ENCODE data around the gene AQP6.

Gene AQP6

GRCh38 chr12:50006754-50007442 lies 34.2 kb downstream of the AQP6 start:
- TF ChIP-seq CTCF (IDR thresholded peaks at IDR 0.05): no peak

- TF ChIP-seq CTCF (IDR thresholded peaks at IDR 0.05): no peak
Observed at GRCh38 chr12:50013361-50014147, 40.8 kb downstream of the AQP6 start.

GRCh38 chr12:50014342-50014741 lies 41.6 kb downstream of the AQP6 start:
- no peak for TF ChIP-seq CTCF (IDR thresholded peaks at IDR 0.05)

GRCh38 chr12:50016501-50017475 lies 44.0 kb downstream of the AQP6 start:
- TF ChIP-seq CTCF (IDR thresholded peaks at IDR 0.05): no peak

- TF ChIP-seq CTCF (IDR thresholded peaks at IDR 0.05): no peak
Observed at GRCh38 chr12:50017641-50018040, 44.9 kb downstream of the AQP6 start.

- no peak for TF ChIP-seq CTCF (IDR thresholded peaks at IDR 0.05)
Observed at GRCh38 chr12:50018154-50018553, 45.4 kb downstream of the AQP6 start.

- no peak for TF ChIP-seq CTCF (IDR thresholded peaks at IDR 0.05)
Observed at GRCh38 chr12:50018968-50019367, 46.2 kb downstream of the AQP6 start.
